ENCODE data around the gene FBXO39.
A peak's percentile ranks its signal among the peaks of the same experiment; 100 is the strongest.

The FBXO39 gene

GRCh38 chr17:6752068-6752909 lies 23.7 kb upstream of the FBXO39 start:
- H3K27ac ChIP-seq (replicated peaks), result peak overlapping the region; percentile 47
- no peak for TF ChIP-seq REST (IDR thresholded peaks at IDR 0.05; ENCODE audit: insufficient replicate concordance, low read depth)
- no peak for TF ChIP-seq SPI1 (IDR thresholded peaks at IDR 0.05; ENCODE audit: borderline replicate concordance, low read depth)
- TF ChIP-seq POLR2AphosphoS5 (IDR thresholded peaks at IDR 0.05; ENCODE audit: low read depth), result no peak; the same call in 1 of the 2 replicates
- TF ChIP-seq CTCF (IDR thresholded peaks at IDR 0.05; ENCODE audit: insufficient read depth, low read length), result no peak
- TF ChIP-seq GABPA (IDR thresholded peaks at IDR 0.05; ENCODE audit: low read depth), result no peak
- DNase-seq (ENCODE audit: low read depth in 1 of 2, low spot score in 1 of 2), result peak; percentile 54 to 91
- H3K4me3 ChIP-seq (replicated peaks; ENCODE audit: insufficient read depth, low read length), result no peak overlapping the region
- no peaks in the 10 kb centered on the region for H3K27me3 ChIP-seq (ENCODE audit: insufficient read depth, poor library complexity, severe bottlenecking)

GRCh38 chr17:6753006-6753445 lies 23.0 kb upstream of the FBXO39 start:
- Histone ChIP-seq H3K27me3 (ENCODE audit: insufficient read depth, poor library complexity, severe bottlenecking) (no peaks in the 10 kb centered on the region), H3K27ac (replicated peaks) (peak overlapping the region; percentile 47), H3K4me3 (replicated peaks; ENCODE audit: insufficient read depth, low read length) (no peak overlapping the region)
- DNase-seq (ENCODE audit: low read depth in 1 of 2, low spot score in 1 of 2), result peak; percentile 17 to 43
- TF ChIP-seq GABPA (IDR thresholded peaks at IDR 0.05; ENCODE audit: low read depth) (no peak), REST (IDR thresholded peaks at IDR 0.05; ENCODE audit: insufficient replicate concordance, low read depth) (no peak), SPI1 (IDR thresholded peaks at IDR 0.05; ENCODE audit: borderline replicate concordance, low read depth) (no peak), POLR2AphosphoS5 (IDR thresholded peaks at IDR 0.05; ENCODE audit: low read depth) (no peak), CTCF (IDR thresholded peaks at IDR 0.05; ENCODE audit: insufficient read depth, low read length) (no peak)

- DNase-seq (ENCODE audit: low read depth in 1 of 2, low spot score in 1 of 2), result no peak
- H3K27ac ChIP-seq (replicated peaks), result no peak overlapping the region; the same call in 1 of the 2 replicates
- no peak overlapping the region for H3K4me3 ChIP-seq (replicated peaks; ENCODE audit: insufficient read depth, low read length)
- TF ChIP-seq GABPA (IDR thresholded peaks at IDR 0.05; ENCODE audit: low read depth), result no peak
- no peak for TF ChIP-seq SPI1 (IDR thresholded peaks at IDR 0.05; ENCODE audit: borderline replicate concordance, low read depth)
- TF ChIP-seq POLR2AphosphoS5 (IDR thresholded peaks at IDR 0.05; ENCODE audit: low read depth), result no peak
- no peak for TF ChIP-seq CTCF (IDR thresholded peaks at IDR 0.05; ENCODE audit: insufficient read depth, low read length)
- no peak for TF ChIP-seq REST (IDR thresholded peaks at IDR 0.05; ENCODE audit: insufficient replicate concordance, low read depth)
- H3K27me3 ChIP-seq (ENCODE audit: insufficient read depth, poor library complexity, severe bottlenecking), result no peaks in the 10 kb centered on the region
Observed at GRCh38 chr17:6753546-6753945, 22.5 kb upstream of the FBXO39 start.

All from HL-60 (cell line).